BE2C (cell line): Measurements from ENCODE around the gene MUC5B.

Source experiments
- DNase-seq: peaks from one replicate; pipeline ENCODE4 v3.0.0-alpha.2; 2020
- H3K27me3 ChIP-seq: fragments of 250-450 bp; sonication (Bioruptor Pico); 2 replicates; pipeline ENCODE4 v1.5.1; 2020; ENCODE audit warnings: mild to moderate bottlenecking
- H3K36me3 ChIP-seq: fragments of 250-450 bp; sonication (Bioruptor Pico); 2 replicates; pipeline ENCODE4 v1.5.1; 2020; ENCODE audit warnings: mild to moderate bottlenecking
- H3K4me1 ChIP-seq: fragments of 250-450 bp; sonication (Bioruptor Pico); 2 replicates; pipeline ENCODE4 v1.5.1; 2020
- H3K4me3 ChIP-seq: 2 replicates; pipeline ENCODE4 v1.5.1; 2011; ENCODE audit warnings: low read depth, low read length
- H3K9me3 ChIP-seq: fragments of 250-450 bp; sonication (Bioruptor Pico); 2 replicates; pipeline ENCODE4 v1.5.1; 2020
- CTCF ChIP-seq: IDR thresholded peaks from 2 replicates; pipeline ENCODE4 v1.5.1; 2012; ENCODE audit warnings: mild to moderate bottlenecking, low read depth, low read length

Gene MUC5B

GRCh38 chr11:1200611-1201191, 22.2 kb upstream of the MUC5B start:
- no peak for TF ChIP-seq CTCF
- Histone ChIP-seq H3K9me3 (no peaks in the 10 kb centered on the region), H3K27me3 (peaks cover 16% of the 10 kb centered on the region), H3K4me1 (no peaks in the 10 kb centered on the region), H3K36me3 (no peaks in the 10 kb centered on the region), H3K4me3 (no peak overlapping the region)
- DNase-seq, result no peak

- Histone ChIP-seq H3K27me3 (peaks cover 16% of the 10 kb centered on the region), H3K36me3 (no peaks in the 10 kb centered on the region), H3K9me3 (no peaks in the 10 kb centered on the region), H3K4me1 (no peaks in the 10 kb centered on the region), H3K4me3 (no peak overlapping the region)
- no peak for DNase-seq
- no peak for TF ChIP-seq CTCF
These were observed 21.3 kb upstream of the MUC5B start for GRCh38 chr11:1201395-1202153.

DNA sequence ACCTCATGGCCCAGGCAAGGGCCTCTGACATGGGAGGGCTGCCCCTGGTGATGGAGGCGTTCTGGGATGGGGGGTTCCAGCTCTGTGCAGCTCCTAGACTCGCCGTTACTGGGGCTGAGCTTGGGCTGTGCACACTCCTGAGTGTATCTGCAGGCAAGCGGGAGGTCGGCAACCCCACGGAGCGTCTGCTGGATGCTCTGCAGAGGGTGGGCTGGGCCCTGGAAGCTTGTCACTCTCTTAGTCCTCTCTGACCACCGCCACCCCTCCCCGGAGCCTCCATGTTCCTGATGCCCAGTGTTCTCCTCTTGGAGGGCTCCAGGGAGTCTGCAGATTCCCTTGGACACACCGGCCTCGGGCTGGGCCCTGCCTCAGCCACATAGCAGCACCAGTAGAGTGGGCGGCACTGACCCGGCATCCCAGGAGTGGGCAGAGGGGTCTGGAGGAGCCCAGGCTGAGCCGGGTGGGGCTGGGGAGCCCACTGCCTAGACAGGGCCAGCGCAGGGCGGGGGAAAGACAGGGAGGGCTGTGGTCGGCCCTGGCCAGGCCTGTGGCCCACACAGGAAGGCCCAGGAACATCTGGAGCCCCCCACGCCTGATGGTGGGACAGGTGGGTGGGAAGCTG, 20.6 kb upstream of the MUC5B start:
- peak; percentile 9 for DNase-seq
- TF ChIP-seq CTCF, result no peak
- Histone ChIP-seq H3K4me3 (no peak overlapping the region), H3K9me3 (no peaks in the 10 kb centered on the region), H3K27me3 (peaks cover 16% of the 10 kb centered on the region), H3K4me1 (no peaks in the 10 kb centered on the region), H3K36me3 (no peaks in the 10 kb centered on the region)

GRCh38 chr11:1202776-1203504, 19.9 kb upstream of the MUC5B start:
- Histone ChIP-seq H3K4me3 (no peak overlapping the region), H3K9me3 (no peaks in the 10 kb centered on the region), H3K27me3 (peaks cover 16% of the 10 kb centered on the region), H3K36me3 (no peaks in the 10 kb centered on the region), H3K4me1 (no peaks in the 10 kb centered on the region)
- peak; percentile 63 for DNase-seq
- peak; percentile 74 for TF ChIP-seq CTCF

- no peak overlapping the region for H3K4me3 ChIP-seq
- H3K36me3 ChIP-seq, result no peaks in the 10 kb centered on the region
- no peaks in the 10 kb centered on the region for H3K4me1 ChIP-seq
- H3K27me3 ChIP-seq, result peaks cover 16% of the 10 kb centered on the region
- no peaks in the 10 kb centered on the region for H3K9me3 ChIP-seq
- DNase-seq, result peak; percentile 2
- no peak for TF ChIP-seq CTCF
These were observed 19.2 kb upstream of the MUC5B start for GRCh38 chr11:1203505-1204271.
